NCI-H524 treated with DMSO at 0.1 percent for 48 hours (cell line): ENCODE measurements around the gene ATP7B.

Experiments
- DNase-seq: peaks from one replicate; lab custom pipeline; 2025; lab: John Stamatoyannopoulos, UW

The ATP7B gene

DNA sequence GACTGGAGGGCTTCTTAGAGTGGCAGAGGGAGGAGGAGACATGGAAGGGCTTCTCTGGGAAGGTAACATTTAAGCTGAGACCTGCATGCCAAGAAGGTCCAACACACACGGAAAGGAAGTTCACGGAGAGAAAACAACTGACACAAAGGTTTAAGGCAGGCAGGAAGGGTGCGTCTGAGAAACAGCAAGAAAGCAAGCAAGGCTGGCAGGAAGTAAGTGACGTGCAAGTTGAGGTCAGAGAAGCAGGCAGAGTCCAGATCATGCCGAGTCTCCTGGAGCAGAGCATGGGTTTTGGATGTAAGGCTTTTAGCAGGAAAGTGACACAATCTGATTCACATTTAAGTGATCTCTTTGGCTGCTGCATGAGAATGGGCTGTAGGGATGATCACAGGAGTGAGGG is 60.5 kb downstream of the ATP7B start:
- no peak for DNase-seq

DNA sequence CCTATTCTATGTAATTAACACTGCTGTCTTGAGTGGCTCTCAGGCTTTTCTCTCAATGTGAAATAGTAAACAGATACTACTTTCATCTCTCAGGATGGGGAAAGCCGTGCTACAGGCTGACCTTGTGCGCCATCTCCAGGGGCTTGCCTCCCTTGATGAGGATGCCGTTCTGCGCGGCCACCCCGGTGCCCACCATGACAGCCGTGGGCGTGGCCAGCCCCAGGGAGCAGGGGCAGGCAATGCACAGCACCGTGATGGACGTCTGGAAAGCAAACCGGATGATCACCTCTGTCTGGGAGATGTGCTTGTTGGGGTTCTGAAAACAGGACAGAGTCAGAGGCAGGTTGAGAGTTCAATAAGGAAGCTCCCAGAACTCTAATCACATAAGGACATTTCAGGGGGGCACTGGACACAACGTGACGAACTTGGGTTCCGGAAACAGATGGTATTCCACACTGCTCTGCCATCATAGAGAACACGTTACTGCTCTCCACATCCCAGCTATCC is 65.0 kb downstream of the ATP7B start:
- no peak for DNase-seq

DNA sequence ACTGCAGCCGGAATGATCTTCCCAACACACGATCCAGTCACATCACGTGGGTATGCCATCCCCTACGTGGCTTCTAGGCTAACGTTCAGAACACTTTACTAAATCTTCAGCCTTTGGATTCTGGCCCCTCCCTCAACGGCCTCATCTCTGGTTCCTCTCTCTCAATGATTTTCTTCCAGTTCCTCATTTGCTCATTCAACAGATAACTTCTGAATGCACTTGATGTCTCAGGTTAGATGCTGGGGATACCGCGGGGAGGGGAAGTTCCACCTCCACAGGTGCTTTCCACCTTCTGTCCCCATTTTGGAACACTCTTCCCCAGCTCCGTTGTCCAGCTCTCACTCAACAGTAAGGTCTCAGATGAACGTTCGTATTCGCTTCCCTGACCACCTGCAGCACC is 66.1 kb downstream of the ATP7B start:
- DNase-seq, result no peak

DNA sequence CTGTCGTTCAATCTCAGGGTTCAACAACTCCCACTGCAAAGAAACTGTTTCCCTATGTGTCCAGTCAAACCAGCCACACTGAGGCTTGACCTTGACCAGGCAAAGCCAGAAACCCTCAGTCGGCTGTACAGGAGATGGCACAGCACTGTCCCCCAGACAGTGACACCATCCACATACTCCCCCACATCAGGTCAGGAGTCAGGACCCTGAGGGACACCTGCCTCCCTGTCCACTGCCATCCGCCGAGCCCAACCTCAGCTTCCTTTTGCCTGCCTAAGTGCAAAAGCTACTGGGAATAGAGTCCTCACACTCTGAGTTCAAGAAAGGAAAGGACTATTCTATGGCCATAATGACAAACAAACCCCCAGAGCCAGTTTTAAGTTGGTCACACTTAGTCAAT is 66.8 kb downstream of the ATP7B start:
- DNase-seq, result no peak

DNA sequence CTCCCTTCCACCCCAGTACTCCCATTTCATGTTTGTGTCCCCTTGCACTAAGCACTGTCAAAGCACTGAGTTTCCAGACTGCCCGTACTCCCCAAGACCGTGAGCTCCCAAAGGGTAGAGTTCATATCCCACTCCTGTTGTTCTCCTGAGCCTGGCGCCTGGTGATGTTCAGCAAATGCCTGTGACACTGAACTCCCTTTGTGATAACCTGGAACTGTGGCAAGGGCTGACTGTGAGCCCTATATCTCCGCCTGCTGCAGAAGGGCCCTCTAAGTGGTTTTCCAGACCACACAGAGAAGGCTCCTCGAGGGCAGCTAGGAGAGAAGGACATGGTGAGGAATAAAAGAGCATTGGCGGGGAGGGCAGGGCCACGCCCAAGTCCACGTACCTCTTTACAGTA is 67.5 kb downstream of the ATP7B start:
- no peak for DNase-seq

DNA sequence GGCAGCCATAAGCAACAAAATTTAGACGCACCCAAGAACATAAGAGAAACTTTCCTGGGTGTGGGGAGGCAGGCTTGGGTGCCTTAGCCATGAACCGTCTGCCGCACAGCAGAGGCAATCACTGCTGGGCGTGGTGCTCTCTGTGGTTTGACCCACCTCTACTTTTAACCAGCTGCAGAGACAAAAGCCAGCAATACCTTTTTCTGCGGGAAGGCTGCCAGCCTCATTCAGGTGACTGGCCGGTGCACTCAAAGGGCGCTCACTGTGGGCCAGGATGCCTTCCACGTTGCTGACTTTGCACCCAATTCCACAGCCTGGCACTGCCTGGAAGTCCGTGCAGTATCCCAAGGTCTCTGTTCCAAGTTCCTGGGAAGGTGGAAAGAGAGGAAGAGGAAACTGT is 69.1 kb downstream of the ATP7B start:
- no peak for DNase-seq

DNA sequence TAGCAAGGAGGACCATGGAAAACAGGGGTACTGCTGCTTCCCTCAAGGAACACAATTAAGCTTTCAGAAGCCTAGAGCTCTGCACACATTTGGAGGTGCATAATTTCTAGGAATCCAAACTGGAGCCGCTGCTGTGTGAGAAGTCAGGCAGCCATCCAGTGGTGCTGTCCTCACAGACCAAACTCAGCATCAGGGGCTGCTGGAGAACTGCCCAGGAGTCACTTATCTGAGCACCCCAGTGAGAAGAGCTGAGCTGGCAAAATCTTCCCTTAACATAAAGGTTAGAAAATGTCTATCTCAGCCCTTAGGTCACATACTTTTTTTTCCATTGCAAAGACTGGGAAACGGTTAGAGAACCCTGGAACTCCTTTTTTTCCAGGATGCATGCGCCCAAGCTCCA is 72.8 kb downstream of the ATP7B start:
- DNase-seq, result no peak

DNA sequence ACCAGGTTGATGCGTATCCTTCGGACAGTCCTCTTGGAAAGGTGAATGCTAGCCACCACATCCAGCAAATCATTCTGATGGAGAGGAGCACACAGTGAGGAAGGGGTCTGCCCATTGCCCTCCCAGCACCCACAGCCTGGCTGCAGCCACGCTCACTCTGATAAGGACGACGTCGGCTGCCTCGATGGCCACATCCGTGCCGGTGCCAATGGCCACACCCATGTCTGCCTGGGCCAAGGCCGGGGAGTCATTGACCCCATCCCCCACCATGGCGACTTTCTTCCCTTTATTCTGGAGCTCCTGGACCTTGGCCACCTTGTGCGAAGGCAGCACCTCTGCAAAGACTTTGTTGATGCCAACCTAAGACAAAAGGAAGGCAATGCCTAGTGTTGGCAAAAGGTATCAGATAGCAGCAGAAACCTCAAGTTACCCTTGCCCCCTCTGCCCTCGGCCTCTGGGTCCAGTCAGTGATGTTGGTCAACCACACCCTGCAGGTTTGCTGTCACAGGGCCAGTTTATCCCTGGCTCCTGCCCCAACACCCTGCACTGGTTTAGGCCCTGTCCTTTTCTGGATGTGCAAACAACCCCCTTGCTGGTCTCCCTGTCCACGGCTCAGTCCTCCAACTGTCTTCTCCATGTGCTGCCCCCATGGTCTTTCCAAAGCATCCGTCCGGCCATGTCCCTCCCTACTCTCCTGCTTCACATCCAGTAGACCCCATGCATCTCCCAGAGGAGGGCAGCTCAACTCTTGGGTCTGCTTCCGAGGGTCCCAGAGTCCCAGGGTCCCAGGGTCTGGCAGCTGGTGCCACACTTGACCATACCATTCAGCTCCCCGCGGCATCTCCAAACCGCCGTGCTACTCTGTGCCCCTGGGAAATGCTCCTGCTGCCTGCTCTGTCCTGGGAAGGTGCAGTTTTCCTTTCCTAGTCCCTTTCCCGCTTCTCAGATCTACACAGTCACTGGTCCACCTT is 73.6 kb downstream of the ATP7B start:
- DNase-seq, result no peak

DNA sequence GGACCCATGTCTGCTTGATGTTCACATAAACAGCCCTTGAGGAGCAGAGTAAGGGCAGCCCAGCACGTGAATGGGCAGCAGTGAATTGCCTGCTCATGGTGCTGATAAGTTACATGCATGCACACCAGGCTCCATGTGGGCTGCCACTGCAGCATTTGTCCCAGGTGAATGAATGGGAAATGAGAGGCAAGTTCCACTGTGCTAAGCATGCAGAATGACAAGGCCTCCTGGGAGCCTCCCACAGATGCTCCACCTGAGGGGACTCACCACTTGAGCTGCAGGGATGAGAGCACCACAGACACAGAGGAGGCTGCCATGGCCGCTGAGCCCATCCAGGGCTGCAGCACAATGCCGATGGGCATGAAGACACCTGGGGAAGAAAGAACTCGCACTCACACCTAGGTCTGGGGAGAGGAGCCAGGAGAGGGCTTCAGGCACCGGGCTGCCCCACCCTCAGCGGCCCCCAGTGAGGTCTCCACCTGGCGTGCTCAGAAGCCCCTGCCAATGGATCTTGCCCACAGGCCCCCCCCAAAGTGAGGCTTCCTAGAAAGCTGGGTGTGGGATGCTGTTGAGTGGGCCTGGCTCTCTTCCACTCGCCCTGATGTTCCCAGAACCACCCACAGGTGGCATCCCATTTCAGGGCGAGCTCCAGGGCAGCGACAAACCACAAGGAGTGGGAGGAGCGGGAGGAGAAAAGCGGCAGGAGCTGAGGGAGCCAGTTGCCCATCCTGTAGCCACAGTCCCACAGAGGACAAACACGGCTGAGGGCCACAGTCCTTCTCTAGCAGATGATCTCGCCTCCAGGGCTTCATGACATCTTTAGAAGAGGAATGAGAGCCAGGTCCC is 75.7 kb downstream of the ATP7B start:
- DNase-seq, result no peak

DNA sequence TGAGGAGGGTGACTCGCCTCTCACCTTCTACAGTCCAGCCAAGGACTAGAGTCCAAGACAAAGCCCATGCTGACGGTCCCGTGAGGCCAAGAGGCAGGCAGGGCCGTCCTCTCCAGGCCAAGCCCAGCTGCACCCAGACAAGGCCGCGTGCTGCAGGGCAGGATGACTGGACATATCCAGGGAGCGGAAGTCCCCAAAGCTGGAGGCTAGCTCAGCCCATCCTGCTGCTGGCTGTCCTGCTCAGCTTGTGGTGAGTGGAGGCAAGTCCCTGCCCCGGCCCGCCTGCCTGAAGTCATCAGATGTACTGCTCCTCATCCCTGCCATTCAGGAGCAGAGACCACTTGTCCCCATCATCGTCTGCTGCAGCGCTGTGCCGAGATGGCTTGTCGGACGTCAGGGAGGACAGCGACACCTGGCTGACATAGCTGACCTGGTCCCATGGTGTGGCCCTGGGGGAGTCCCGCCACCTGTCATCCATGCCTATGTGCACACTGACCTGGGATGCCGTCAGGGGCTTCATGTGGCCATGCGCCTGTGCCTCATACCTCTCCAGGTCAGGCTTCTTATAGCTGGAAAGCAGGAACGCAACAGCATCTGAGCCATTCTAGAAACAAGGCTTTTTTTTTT is 76.7 kb downstream of the ATP7B start:
- DNase-seq, result no peak

DNA sequence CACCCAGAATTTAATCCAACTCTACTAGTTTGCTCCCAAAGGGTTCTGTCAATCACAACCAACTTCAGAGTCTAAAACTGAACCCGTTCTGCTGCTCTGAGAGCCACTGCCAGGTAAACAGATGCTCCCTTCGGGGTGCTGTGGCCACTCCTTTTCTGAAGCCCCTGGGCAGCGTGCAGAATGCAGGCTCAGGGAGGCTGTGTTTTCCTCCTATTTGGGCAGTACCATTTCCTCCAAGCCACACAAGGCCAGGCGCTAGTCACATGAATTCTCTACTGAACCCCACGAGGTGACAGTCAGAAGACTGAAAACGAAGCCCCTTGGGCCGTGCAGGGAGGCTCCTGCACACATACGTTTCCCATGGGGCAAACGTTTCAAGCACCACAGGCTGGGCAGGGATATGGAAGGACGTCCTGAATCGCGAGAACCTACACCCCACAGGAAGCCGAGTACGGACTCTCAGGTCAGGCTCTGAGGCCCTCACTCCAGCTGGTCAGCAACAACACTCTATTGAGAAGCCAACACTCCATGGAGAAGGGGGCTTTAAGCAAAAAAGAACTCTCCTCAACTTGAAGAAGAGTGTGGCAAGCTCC is 77.7 kb downstream of the ATP7B start:
- DNase-seq, result no peak

DNA sequence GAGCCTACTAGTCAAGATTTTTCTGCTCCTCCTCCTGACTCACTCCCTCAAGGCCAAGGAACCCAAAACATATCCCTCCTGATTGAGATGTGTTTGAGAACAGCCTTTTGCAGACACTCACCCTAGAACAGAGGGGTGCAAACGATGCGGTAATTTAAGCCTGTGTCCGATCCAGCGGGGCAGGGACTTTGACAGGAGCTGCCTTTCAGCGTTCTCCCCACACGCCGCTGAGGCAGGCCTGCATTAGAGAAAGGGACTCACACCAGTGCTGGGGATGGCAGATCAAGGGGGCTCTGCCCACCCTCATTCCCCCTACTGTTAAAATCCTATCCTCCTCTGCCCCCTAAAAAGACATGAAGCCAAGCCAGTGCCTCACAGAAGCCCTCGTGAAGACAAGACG is 79.0 kb downstream of the ATP7B start:
- DNase-seq, result no peak

DNA sequence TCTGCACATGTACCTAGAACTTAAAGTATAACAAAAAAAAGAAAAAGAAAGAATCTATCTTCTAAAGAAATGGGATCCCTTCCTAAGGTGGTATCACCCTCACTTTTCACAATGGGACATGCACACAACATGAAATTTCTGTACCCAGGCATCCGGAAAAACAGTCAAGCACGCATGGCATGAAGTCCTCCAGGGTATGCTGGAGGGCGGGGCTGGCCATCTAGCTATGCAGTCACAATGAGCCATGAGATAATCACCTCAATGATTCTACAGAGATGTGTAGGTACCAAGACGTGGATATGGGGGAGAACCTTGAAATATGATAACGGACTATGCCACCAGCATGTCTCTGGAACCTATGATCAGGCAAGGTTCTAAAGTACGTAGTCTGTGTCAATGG is 79.6 kb downstream of the ATP7B start:
- no peak for DNase-seq

DNA sequence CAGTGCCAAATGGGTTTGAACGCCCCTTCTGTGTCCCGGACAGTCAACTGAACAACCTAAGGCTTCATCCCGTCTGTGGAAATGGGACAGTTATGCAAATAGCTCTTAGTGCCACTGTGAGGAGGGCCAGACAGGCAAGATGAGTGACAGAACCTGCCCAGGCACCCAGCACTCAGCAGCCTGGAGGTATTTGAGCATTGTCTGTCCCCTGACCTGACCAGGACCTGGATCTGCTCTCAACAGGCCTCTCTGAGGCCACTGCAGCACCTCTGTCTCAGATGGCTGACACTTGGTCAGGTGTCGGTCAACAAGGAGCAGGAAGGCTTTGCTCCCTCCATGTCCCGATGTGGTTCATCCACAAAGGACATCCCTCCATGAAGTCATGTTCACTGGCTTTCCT is 81.6 kb downstream of the ATP7B start:
- no peak for DNase-seq

DNA sequence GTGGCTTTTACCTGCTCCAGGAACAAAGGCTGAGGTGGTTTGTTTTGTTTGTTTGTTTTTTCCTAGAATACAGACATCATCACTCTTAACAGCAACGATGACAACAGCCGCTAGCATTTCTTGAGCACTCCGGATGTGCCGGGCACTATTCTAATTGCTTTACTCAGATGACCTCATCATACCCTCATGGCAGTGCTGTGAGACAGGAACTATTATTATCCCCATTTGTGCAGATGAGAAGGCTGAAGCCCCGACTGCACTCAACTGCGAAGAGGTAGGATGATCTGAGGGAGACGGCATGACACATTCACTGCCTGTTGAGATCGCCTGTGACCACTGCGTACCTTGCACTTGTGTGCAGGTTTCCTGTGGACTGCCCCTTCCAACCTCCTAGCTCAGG is 83.0 kb downstream of the ATP7B start:
- DNase-seq, result no peak

DNA sequence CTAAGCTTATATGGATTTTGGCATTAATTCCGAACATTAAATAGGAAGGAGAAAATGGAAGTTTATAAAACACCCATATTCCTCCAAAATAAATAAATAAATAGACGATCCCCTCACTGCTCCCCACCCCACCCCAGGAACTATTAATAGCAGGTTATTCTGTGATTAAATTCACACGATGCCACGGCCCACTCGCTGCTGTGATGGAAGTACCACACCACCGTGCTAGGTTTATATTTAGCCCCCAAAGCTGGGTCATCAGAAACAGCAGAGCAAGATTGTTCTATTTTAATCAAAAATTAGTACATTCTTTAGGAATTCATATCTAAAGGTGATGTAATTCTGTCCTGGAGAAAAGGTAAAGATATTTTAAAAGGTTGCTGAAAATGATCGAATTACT is 84.1 kb downstream of the ATP7B start:
- DNase-seq, result no peak

DNA sequence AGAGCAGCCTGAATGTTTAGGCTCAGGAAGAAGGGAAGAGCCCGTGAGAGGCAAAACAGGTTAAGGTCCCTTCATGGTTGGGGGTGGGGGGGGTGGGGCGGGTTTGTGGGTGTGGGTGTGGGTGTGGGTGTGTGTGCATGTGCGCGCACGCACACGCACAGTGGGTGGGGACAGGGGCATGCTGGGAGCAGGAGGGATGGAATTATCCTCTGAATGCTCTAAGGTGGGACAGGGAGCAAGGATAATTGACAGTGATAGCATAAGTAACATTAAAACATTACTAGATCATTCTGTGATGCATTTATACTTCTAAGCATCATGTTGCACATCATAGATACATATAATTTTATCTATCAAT is 84.7 kb downstream of the ATP7B start:
- DNase-seq, result no peak

DNA sequence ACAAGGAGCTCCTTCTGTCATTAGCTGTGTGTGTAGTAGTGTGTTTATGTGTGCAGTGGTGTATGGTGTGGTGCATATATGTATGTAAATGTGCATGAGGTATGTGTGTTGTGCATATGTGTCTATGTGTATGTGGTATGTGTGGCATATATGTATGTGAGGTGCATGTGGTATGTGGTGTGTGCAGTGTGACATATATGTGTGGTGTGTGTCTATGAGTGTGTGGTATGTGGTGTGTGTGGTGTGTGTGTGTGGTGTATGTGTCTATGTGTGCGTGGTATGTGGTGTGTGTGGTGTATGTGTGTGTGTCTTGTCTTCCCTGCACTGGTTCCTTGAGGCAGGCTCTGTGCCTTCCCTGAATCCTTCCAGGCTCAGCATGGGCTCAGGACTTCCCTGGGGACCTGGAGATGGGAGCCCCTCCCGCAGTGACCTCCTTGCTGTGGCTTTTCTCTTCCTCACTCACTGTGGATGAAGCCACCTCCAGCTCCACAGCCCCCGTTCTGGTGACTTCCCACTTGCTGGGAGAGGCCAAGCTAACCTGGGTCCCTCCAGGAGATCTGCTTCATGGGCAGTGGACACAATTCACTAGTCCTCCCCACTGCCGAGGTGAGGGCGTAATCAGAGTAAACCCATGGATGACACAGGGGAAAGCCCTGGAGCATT is 85.3 kb downstream of the ATP7B start:
- DNase-seq, result no peak

DNA sequence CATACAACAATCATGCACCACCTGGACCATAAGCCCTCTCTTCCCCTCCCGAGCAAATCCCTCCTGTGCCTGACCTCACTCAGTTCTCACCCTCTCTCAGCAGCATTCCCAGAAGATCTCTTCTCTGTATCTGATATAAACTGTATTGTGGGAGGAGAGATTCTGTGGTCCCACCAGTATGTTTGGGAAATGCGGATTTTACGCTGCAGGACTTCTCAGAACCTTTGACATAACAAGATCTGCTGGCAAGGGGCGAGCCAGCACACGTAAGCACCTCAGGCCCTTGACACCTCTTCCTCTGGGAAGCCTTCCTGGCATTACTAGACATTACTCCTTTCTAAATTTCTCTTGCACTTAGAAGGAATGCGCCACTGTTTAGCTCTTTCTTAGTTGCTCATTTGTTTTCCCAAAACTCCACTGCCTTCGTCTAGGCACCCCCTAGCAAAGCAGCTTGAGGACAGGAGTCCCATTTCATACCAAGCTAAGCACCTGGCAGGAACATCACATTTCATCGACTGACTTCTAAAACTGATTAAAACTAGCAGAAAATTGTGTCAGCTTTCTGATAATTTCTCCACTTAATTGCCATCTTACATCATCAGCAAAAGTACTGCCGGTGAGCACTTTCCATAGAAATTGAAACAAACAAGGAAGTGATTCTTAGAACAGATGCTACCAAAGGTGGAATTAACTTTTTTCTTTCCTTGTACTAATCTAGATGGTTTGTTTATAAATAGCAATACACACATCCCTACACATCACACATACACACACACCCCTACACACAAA is 86.3 kb downstream of the ATP7B start:
- DNase-seq, result no peak

DNA sequence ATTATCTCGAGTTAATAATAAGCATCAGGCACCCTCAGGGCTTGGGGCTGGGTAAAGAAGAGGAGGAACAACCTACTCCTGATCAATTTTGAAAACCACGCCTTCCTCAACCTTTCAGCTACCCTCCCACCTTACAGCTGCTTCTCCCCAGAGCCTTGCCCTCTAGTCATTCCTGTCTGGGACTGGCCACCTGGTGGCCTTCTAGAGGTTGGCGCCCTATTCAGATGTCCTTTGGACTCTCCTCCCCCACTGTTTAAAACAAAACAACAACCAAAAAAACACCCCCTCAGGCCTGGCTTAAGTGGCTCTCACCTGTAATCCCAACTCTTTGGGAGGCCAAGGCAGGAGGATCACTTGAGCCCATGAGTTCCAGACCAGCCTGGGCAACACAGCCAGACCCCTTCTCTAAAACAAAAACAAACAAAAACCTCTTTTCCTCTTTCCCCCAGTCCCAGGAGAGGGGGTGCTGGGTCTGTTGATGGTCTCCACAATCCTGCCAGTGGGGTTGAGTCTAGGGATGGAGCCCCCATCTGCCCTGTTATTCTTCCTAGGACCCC is 87.2 kb downstream of the ATP7B start:
- DNase-seq, result no peak
